ENCODE measurements around the gene RPS27. TPM values are rescaled to one million over a fixed set of nuclear protein-coding genes. Genes with fewer than 3 reads are reported as not detected.
A peak's percentile ranks its signal among the peaks of the same experiment; 100 is the strongest.
"Not testable (repeated sequence)": the region's sequence is repeated elsewhere in the genome, so short reads cannot be mapped to it uniquely, and the experiment has no call there.

RPS27 gene
- total RNA-seq, 1 donor from 2014 or later: 3,463 TPM

- no peak for DNase-seq
- TF ChIP-seq, protein P1, sequence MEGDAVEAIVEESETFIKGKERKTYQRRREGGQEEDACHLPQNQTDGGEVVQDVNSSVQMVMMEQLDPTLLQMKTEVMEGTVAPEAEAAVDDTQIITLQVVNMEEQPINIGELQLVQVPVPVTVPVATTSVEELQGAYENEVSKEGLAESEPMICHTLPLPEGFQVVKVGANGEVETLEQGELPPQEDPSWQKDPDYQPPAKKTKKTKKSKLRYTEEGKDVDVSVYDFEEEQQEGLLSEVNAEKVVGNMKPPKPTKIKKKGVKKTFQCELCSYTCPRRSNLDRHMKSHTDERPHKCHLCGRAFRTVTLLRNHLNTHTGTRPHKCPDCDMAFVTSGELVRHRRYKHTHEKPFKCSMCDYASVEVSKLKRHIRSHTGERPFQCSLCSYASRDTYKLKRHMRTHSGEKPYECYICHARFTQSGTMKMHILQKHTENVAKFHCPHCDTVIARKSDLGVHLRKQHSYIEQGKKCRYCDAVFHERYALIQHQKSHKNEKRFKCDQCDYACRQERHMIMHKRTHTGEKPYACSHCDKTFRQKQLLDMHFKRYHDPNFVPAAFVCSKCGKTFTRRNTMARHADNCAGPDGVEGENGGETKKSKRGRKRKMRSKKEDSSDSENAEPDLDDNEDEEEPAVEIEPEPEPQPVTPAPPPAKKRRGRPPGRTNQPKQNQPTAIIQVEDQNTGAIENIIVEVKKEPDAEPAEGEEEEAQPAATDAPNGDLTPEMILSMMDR (IDR thresholded peaks at IDR 0.05): no peak
- intact Hi-C loops (cut with micrococcal nuclease): loop anchor here (1.0 to 2.0 kb wide), 3 partner anchors 191 to 394 kb away; no protein-coding TSS in a partner anchor
- Mint-ChIP-seq H3K9me3 (no peaks in the 10 kb centered on the region), H3K27me3 (no peaks in the 10 kb centered on the region), H3K27ac (peak overlapping the region; percentile 99), H3K4me3 (peak overlapping the region; percentile 98), H3K36me3 (ENCODE audit: low read depth) (peaks cover 47% of the 10 kb centered on the region), H3K4me1 (peaks cover 43% of the 10 kb centered on the region)
- no peak for ATAC-seq (ENCODE audit: low read depth)
- ChIA-PET POLR2A (interaction anchor here (0.7 to 6.5 kb wide), 14 partner anchors 14 to 1093 kb away, joined by 3 to 96 read pairs (median 22); partner anchors contain the start of genes CREB3L4, CRTC2, DENND4B and GATAD2B), CTCF (no interaction called here)
Measured at GRCh38 chr1:153991806-153992205, 1.2 kb downstream of the RPS27 start.

DNA sequence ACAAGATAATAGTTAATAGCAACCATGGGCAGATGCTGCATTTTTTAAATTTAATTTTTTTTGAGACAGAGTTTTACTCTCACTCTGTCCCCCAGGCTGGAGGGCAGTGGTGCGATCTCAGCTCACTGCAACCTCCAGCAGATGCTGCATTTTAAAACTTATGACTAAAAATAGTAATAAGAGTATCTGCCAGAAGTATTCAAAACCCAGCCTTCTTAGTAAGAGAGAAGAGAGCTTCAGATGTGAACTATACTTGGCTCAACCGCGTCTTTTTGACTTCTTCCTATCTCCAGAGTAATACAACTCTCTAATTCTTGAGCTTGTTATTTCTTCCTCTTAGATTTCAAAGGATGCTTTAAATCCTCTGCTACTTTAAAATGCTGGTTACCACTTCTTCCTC is 4.6 kb downstream of the RPS27 start:
- Mint-ChIP-seq H3K4me1 (peaks cover 32% of the 10 kb centered on the region), H3K27ac (peak overlapping the region; percentile 46), H3K9me3 (no peaks in the 10 kb centered on the region), H3K36me3 (ENCODE audit: low read depth) (peaks cover 47% of the 10 kb centered on the region), H3K27me3 (no peaks in the 10 kb centered on the region), H3K4me3 (no peak overlapping the region)
- DNase-seq (no peak), ATAC-seq (ENCODE audit: low read depth) (no peak)
- CTCF ChIA-PET: no interaction called here
- intact Hi-C loops (cut with micrococcal nuclease): no loop called here
- POLR2A ChIA-PET: interaction anchor here (0.6 to 1.0 kb wide), 3 partner anchors 225 to 361 kb away, joined by 3 read pairs; a partner anchor contains a TSS
- TF ChIP-seq, protein P1 (IDR thresholded peaks at IDR 0.05): no peak

DNA sequence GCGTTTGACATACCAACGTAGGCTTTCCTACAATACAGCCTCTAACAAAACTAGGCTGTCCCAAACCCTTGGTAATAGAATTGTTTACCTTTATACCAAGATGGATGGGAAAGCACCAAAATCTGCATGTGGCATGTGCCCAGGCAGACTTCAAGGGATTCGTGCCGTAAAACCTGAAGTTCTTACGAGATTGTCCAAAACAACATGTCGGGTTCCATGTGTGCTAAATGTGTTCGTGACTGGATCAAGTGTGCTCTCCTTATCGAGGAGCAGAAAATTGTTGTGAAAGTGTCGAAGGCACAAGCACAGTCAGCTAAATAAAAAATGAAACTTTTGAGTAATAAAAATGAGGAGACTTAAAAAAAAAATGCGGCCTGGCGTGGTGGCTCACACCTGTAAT is 5.1 kb downstream of the RPS27 start:
- Mint-ChIP-seq H3K27ac (peak overlapping the region; percentile 46), H3K4me3 (no peak overlapping the region), H3K27me3 (no peaks in the 10 kb centered on the region), H3K9me3 (no peaks in the 10 kb centered on the region), H3K4me1 (peaks cover 28% of the 10 kb centered on the region), H3K36me3 (ENCODE audit: low read depth) (peaks cover 44% of the 10 kb centered on the region)
- ATAC-seq (ENCODE audit: low read depth) (no peak), DNase-seq (no peak)
- ChIA-PET POLR2A (interaction anchor here (0.6 to 1.0 kb wide), 3 partner anchors 225 to 361 kb away, joined by 3 read pairs; a partner anchor contains a TSS), CTCF (no interaction called here)
- TF ChIP-seq, protein P1 (IDR thresholded peaks at IDR 0.05): no peak
- intact Hi-C loops (cut with micrococcal nuclease): no loop called here

GRCh38 chr1:153996882-153997281 is 6.3 kb downstream of the RPS27 start:
- CTCF ChIA-PET; H3K9me3 Mint-ChIP-seq; DNase-seq; H3K4me3 Mint-ChIP-seq; H3K27ac Mint-ChIP-seq; H3K27me3 Mint-ChIP-seq; intact Hi-C loops (cut with micrococcal nuclease); ATAC-seq (ENCODE audit: low read depth): not testable (repeated sequence)
- POLR2A ChIA-PET: interaction anchor here (0.7 kb wide), 2 partner anchors 48 to 419 kb away, joined by 3 to 8 read pairs; no protein-coding TSS in a partner anchor
- Mint-ChIP-seq H3K4me1 (peaks cover 19% of the 10 kb centered on the region), H3K36me3 (ENCODE audit: low read depth) (peaks cover 32% of the 10 kb centered on the region)

DNA sequence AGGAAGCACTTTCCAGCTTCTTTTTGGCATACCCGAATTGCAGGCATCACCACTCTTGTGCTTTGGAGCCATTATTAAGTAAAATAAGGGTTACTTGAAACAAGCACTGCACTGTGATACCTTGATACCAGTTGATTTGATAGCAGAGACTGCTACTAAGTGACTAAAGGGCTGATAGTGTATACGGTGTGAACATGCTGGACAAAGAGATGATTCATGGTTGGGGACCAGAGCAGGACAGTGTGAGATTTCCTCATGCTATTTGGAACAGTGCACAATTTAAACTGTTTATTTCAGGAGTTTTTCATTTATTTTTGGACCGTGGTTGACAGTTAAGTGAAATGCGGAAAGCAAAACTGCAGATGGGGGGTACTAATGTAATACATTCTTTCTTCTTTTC is 9.9 kb downstream of the RPS27 start:
- POLR2A ChIA-PET: no interaction called here

More for the DNA sequence above, 9.9 kb downstream of the RPS27 start:
- Mint-ChIP-seq H3K36me3 (ENCODE audit: low read depth) (peaks cover 6% of the 10 kb centered on the region), H3K27me3 (no peaks in the 10 kb centered on the region), H3K9me3 (no peaks in the 10 kb centered on the region), H3K4me1 (peaks cover under 1% of the 10 kb centered on the region), H3K27ac (no peak overlapping the region), H3K4me3 (no peak overlapping the region)
- DNase-seq: no peak
- no peak for ATAC-seq (ENCODE audit: low read depth)
- TF ChIP-seq, protein P1 (IDR thresholded peaks at IDR 0.05): no peak
- CTCF ChIA-PET: no interaction called here
- intact Hi-C loops (cut with micrococcal nuclease): no loop called here

Measured in activated B cell treated with CpG ODN at 0.5 μM for 24 hours (primary cell).